Measurements from ENCODE around the gene EMC8. TPM values are rescaled to one million over a fixed set of nuclear protein-coding genes. Genes with fewer than 3 reads are reported as not detected.
"Not testable (repeated sequence)": the region's sequence is repeated elsewhere in the genome, so short reads cannot be mapped to it uniquely, and the experiment has no call there.

EMC8 gene
- total RNA-seq, 2 donors from 2014 or later = 30.2 to 38.8 TPM

DNA sequence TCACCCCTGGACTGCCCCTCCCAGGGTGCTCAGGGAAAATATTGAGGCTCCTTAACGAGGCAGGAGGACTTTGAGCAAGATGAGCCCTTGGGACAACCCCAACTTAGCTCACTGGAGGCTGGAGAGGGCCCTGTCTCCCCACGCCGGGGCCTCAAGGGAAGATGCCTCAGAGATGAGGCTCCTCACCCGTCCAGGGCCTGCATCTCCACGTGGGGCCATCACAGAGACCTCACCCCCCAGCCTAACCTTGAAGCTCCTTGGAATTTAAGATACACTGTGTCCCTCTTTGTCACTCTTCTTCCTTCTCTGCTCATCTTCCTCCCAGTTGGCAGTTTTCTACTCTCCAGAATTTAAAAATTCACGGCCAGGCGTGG lies 11.4 kb upstream of the EMC8 start:
- intact Hi-C loops (cut with DNase I) = no loop called here
- Histone ChIP-seq H3K4me3 (no peak overlapping the region), H3K36me3 (peaks cover 2 to 11% of the 10 kb centered on the region in 2 donors), H3K4me1 (replicated peaks) (no peaks in the 10 kb centered on the region), H3K9me3 (no peaks in the 10 kb centered on the region), H3K27me3 (replicated peaks; ENCODE audit: insufficient read depth) (no peaks in the 10 kb centered on the region), H3K27ac (no peak overlapping the region)
- TF ChIP-seq POLR2AphosphoS5 (IDR thresholded peaks at IDR 0.05) (no peak), POLR2A (IDR thresholded peaks at IDR 0.05) (no peak)
- TF ChIP-seq, protein P1, sequence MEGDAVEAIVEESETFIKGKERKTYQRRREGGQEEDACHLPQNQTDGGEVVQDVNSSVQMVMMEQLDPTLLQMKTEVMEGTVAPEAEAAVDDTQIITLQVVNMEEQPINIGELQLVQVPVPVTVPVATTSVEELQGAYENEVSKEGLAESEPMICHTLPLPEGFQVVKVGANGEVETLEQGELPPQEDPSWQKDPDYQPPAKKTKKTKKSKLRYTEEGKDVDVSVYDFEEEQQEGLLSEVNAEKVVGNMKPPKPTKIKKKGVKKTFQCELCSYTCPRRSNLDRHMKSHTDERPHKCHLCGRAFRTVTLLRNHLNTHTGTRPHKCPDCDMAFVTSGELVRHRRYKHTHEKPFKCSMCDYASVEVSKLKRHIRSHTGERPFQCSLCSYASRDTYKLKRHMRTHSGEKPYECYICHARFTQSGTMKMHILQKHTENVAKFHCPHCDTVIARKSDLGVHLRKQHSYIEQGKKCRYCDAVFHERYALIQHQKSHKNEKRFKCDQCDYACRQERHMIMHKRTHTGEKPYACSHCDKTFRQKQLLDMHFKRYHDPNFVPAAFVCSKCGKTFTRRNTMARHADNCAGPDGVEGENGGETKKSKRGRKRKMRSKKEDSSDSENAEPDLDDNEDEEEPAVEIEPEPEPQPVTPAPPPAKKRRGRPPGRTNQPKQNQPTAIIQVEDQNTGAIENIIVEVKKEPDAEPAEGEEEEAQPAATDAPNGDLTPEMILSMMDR (IDR thresholded peaks at IDR 0.05) = no peak
- no peak for DNase-seq (ENCODE audit: low spot score)
- WGBS = 90% methylated on average over 7 of the region's 7 CpGs

DNA sequence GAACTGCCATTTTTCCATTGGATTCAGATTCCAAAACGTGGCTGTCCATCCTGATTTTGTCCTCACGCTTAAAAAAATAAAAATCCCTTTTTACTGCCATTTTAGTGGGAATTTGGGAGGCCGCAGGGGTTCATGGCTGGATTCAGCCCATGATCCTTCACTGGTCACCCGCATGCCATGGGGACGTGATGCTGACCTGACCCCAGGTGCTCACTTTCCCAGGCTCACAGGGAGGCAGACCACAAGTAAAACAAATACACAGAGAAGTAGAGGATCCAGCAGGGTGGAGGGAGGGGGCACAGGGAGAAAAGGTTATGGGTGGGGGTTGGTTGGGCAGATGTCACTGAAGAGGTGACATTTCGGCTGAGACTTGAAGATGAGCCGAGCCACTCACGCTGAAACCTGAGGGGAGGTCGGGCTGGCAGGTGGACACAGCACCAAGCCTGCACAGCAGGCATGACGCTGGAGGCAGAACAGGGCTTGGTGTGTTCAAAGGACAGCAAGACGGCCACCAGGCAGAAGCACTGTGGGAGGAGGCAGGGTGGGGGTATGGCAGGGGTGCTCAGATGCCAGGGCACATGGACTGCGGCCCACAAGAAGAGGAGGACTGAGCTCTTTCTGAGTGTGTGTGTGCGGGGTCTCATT lies 10.9 kb upstream of the EMC8 start:
- intact Hi-C loops (cut with DNase I) = no loop called here

DNA sequence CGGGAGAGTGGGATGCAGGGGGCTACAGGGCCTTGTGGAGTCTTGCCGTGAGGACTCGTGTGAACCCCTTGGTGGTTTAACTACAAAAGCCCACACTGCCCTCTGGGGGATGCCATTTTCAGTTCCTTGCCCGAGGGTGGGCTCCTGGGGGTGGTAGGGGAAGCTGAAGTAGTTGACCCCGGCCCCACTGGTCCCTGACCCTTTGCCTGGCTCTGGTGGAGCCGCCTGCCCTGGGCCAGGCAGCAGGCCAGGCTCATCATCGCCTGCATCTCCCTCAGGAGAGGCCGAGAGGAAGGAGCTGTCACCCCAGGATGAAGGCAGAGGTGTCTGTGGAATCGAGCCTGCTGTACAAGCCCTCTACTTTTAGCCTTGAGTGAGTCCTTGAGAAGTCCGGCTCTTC lies 10.3 kb upstream of the EMC8 start:
- intact Hi-C loops (cut with DNase I) = no loop called here
- TF ChIP-seq POLR2AphosphoS5 (IDR thresholded peaks at IDR 0.05) (no peak), POLR2A (IDR thresholded peaks at IDR 0.05) (no peak)
- Histone ChIP-seq H3K4me1 (replicated peaks) (no peaks in the 10 kb centered on the region), H3K9me3 (no peaks in the 10 kb centered on the region), H3K27ac (no peak overlapping the region), H3K4me3 (no peak overlapping the region), H3K36me3 (peaks cover 13 to 22% of the 10 kb centered on the region in 2 donors), H3K27me3 (replicated peaks; ENCODE audit: insufficient read depth) (no peaks in the 10 kb centered on the region)
- no peak for DNase-seq (ENCODE audit: low spot score)
- 75% methylated on average over 10 of the region's 10 CpGs for WGBS

More for the DNA sequence above, 10.9 kb upstream of the EMC8 start:
- Histone ChIP-seq H3K36me3 (peaks cover 7 to 16% of the 10 kb centered on the region in 2 donors), H3K4me3 (no peak overlapping the region), H3K27me3 (replicated peaks; ENCODE audit: insufficient read depth) (no peaks in the 10 kb centered on the region), H3K9me3 (no peaks in the 10 kb centered on the region), H3K27ac (no peak overlapping the region), H3K4me1 (replicated peaks) (no peaks in the 10 kb centered on the region)
- TF ChIP-seq POLR2A (IDR thresholded peaks at IDR 0.05) = no peak
- TF ChIP-seq POLR2AphosphoS5 (IDR thresholded peaks at IDR 0.05) = no peak
- TF ChIP-seq, protein P1 (IDR thresholded peaks at IDR 0.05) = no peak
- DNase-seq (ENCODE audit: low spot score) = no peak
- 89% methylated on average over 13 of the region's 13 CpGs for WGBS

DNA sequence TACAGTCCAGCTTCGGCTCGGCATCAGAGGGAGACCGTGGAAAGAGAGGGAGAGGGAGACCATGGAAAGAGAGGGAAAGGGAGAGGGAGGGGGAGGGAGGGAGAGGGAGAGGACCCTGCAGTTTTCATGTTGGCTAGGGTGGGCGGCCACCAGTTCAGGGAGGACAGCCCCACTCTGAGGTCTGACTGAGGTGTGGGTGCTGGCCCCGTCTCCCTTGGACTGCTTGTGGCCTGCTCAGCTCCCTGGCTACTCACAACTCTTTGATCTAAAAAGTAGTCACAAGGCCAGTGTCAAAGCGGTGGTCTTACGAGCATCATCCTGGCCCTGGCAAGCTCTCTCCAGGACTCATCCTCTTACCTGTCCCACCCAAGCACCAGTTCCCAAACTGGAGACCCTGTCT lies 9.6 kb upstream of the EMC8 start:
- H3K4me3 ChIP-seq = no peak overlapping the region
- no peak overlapping the region for H3K27ac ChIP-seq
- 99% methylated on average over 7 of the region's 7 CpGs for WGBS
- H3K27me3 ChIP-seq (replicated peaks; ENCODE audit: insufficient read depth) = no peaks in the 10 kb centered on the region
- H3K36me3 ChIP-seq = peaks cover 14 to 23% of the 10 kb centered on the region in 2 donors
- no peaks in the 10 kb centered on the region for H3K4me1 ChIP-seq (replicated peaks)
- TF ChIP-seq, protein P1 (IDR thresholded peaks at IDR 0.05) = no peak
- TF ChIP-seq POLR2A (IDR thresholded peaks at IDR 0.05) (no peak), POLR2AphosphoS5 (IDR thresholded peaks at IDR 0.05) (no peak)
- no peaks in the 10 kb centered on the region for H3K9me3 ChIP-seq
- no peak for DNase-seq (ENCODE audit: low spot score)
- intact Hi-C loops (cut with DNase I) = no loop called here

DNA sequence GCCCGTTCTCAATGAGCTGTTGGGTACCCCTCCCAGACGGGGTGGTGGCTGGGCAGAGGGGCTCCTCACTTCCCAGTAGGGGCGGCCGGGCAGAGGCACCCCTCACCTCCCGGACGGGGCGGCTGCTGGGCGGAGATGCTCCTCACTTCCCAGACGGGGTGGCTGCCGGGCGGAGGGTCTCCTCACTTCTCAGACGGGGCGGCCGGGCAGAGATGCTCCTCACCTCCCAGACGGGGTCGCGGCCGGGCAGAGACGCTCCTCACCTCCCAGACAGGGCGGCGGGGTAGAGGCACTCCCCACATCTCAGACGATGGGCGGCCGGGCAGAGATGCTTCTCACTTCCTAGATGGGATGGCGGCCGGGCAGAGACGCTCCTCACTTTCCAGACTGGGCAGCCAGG lies 8.8 kb upstream of the EMC8 start:
- H3K4me1 ChIP-seq (replicated peaks); H3K27ac ChIP-seq: not testable (repeated sequence)
- WGBS = 94% methylated on average over 4 of the region's 27 CpGs

DNA sequence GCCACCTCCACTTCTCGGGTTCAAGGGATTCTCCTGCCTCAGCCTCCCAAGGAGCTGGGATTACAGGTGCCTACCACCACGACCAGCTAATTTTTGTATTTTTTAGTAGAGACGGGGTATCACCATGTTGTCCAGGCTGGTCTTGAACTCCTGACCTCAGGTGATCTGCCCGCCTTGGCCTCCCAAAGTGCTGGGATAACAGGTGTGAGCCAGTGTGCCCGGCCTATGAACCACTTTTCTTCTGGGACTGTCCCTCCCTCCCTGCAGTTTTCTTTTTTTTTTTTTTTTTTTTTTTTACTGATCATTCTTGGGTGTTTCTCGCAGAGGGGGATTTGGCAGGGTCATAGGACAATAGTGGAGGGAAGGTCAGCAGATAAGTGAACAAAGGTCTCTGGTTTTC lies 8.0 kb upstream of the EMC8 start:
- DNase-seq (ENCODE audit: low spot score); H3K27me3 ChIP-seq (replicated peaks; ENCODE audit: insufficient read depth); H3K9me3 ChIP-seq; H3K4me3 ChIP-seq; intact Hi-C loops (cut with DNase I); H3K27ac ChIP-seq; H3K4me1 ChIP-seq (replicated peaks): not testable (repeated sequence)
- H3K36me3 ChIP-seq = peaks cover 14 to 23% of the 10 kb centered on the region in 2 donors
- 75% methylated on average over 6 of the region's 6 CpGs for WGBS

More for the DNA sequence above, 8.8 kb upstream of the EMC8 start:
- H3K9me3 ChIP-seq; intact Hi-C loops (cut with DNase I); H3K27me3 ChIP-seq (replicated peaks; ENCODE audit: insufficient read depth); DNase-seq (ENCODE audit: low spot score); H3K4me3 ChIP-seq: not testable (repeated sequence)
- peaks cover 14 to 23% of the 10 kb centered on the region in 2 donors for H3K36me3 ChIP-seq
